CD4-positive, alpha-beta T cell treated with Interleukin-12 subunit alpha and Interleukin-12 subunit beta, for 1 hour (primary cell): Measurements from ENCODE around the gene GSG1L.
"Not testable (repeated sequence)": the region's sequence is repeated elsewhere in the genome, so short reads cannot be mapped to it uniquely, and the experiment has no call there.

ENCODE experiments used
- DNase-seq: peaks from one replicate; pipeline ENCODE4 v3.0.0-alpha.2; 2020

GSG1L gene

DNA sequence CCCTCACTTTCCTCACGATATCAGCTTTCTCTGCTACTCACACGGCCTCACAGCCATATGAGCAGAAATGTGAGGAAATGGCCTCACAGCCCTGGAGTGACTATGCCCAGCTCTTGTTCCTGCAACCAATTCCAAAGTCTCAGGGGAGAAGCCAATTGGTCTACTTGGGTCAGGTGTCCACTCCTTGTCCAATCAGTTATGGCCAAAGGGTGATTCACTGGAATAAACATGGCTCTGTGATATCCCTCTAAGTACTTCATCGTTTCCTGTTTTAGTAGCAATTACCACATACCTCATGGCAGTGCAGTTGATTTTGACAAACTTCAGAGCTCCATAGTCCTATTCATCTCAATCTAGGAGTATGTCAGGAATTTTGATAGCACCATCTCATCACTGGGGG lies 318.2 kb downstream of the GSG1L start:
- no peak for DNase-seq

DNA sequence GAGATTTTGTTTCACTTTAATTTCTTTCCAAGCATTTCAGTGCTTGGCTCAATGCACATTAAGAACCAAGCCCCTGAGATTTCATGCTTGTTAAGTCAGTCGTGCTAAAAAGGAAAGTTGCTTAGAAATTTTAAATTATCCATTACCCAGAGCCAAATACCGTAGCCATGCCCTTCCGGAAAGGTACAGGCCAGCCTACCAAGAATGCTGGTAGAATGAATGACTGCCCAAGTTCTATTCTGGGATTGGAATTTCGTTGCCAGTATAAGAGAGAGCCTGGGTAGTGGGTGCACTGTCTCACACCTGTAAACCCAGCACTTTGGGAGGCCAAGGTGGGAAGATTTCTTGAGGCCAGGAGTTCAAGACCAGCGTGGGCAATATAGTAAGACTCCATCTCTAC lies 319.6 kb downstream of the GSG1L start:
- no peak for DNase-seq

DNA sequence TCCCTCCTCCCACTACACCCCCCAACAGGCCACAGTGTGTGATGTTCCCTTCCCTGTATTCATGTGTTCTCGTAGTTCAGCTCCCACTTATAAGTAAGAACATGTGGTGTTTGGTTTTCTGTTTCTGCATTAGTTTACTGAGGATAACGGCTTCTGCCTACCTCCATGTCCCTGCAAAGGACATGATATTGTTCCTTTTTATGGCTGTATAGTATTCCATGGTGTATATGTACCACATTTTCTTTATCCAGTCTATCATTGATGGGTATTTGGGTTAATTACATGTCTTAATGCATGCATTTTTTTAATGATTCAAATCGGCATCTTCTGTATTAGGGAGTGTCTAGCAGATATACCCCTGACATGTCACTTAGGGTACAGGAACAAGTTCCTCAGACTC lies 320.5 kb downstream of the GSG1L start:
- not testable (repeated sequence) for DNase-seq

DNA sequence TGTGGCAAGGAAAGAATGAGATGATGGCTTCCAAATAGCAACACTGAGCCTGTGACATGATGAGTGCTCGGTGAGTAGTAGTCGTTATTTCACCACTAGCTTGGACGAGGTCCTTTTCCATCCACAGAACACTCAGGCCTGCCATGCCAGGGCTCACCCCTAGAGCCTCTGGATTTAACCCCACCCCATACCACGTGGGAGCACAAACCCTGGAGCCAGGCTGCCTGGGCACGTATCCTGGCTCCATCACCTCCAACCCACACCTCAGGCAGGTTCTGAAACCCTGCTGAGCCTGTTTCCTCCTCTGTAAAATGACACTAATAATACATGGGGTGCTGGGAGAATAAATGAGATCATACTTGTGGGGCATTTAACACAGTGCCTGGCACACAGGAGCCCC lies 321.2 kb downstream of the GSG1L start:
- DNase-seq, result no peak

DNA sequence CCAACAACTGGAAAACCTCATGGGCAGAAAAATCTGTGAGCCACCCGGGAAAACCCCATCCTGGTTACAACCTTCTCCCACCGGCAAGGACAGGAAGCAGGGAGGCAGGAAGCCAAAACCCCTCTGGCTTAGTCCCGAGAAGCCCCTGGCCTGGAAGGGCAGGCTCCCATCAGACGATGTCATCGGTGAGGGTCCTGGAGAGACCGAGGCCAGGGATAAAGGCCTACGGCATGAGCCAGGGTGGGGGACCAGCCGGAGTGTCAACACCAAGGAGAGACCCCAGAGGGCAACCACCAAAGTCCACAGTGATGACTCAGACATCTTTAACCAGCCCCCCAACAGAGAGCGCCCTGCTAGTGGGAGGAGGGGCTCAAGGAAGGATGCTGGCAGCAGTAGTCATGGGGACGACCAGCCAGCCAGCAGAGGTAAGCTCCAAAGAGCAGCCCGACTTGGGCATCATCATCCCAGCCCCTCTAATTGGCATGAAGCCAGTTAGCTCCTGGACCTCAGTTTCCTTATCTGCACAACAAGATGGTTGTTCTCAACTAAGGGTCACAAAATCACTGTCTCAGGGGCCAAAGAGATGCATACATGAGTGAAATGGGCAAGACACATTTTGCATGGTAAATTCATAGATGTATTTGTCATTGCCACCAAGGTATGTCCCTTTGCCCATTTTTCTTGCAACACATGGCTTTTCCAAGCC lies 322.9 kb downstream of the GSG1L start:
- DNase-seq, result no peak

DNA sequence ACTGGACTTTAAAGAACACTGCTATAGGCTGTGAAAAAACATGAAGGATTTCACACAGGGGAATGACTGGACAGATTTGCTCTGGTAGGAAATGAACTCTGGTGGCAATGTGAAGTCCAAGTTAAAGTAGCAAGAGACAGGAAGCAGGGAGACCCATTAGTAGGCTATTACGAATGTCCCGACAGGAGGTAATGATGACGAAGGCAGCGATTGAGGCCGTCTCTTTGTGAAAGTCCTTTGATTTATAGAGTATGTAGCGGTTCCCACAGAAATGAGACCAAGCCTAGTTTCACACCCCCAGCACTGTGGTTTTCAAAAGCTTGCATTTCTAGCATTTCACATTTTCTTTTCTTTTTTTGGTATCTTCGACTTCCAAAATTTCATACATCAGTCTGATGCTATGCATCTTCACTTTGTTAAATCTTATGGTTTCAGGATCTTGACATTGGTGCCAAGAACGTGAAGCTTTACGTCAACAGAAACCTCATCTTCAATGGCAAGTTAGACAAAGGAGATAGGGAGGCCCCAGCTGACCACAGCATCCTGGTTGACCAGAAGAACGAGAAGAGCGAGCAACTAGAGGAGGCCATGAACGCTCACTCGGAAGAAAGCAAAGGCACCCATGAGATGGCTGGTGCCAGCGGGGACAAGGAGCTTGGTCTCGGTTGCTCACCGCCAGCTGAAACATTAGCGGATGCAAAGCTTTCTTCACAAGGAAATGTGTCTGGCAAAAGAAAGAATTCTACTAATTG lies 323.7 kb downstream of the GSG1L start:
- no peak for DNase-seq

DNA sequence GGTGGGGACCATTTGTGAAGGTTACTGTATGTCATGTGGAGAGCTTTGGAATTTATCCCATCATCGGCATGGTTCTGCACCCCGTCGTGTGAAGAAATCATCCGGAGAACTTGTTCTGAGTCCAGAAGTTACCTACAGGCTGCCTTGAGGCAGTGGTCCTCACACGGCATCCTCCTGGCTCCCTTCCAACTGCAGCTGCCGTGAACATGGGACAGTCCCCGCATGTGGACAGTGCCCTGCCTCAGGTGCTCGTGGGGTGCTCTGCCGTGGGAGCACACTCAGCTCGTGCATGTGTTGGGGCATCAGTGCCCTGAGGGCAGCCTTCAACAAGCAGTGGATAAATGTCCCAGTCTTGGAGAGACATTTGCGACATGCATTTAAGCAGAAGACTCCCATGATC lies 324.9 kb downstream of the GSG1L start:
- no peak for DNase-seq
